ENCODE results near the gene BMERB1.

GRCh38 chr16:15495898-15496297 is 61.5 kb downstream of the BMERB1 start:
- no peak for TF ChIP-seq CTCF (IDR thresholded peaks at IDR 0.05)
- no peak for TF ChIP-seq POLR2A (IDR thresholded peaks at IDR 0.05)
